ENCODE data around the gene PKP3.

PKP3 gene

GRCh38 chr11:363948-364761 is 29.9 kb upstream of the PKP3 start:
- Histone ChIP-seq H3K27me3 (ENCODE audit: insufficient read depth, low read length, poor library complexity) (no peaks in the 10 kb centered on the region), H3K4me2 (ENCODE audit: insufficient read depth, low read length) (no peak overlapping the region), H3K4me1 (ENCODE audit: insufficient read depth, low read length) (no peaks in the 10 kb centered on the region), H3K27ac (ENCODE audit: low read length) (no peak overlapping the region), H2AFZ (ENCODE audit: low read depth, low read length) (no peak overlapping the region), H3K9ac (ENCODE audit: low read depth, low read length) (no peak overlapping the region), H3K4me3 (ENCODE audit: low read depth in 1 of 2, low read length in 2 of 2) (no peak overlapping the region), H3K36me3 (ENCODE audit: insufficient read depth, low read length) (no peaks in the 10 kb centered on the region), H4K20me1 (ENCODE audit: insufficient read depth, low read length) (no peaks in the 10 kb centered on the region), H3K79me2 (ENCODE audit: insufficient read depth, low read length) (no peaks in the 10 kb centered on the region), H3K9me3 (ENCODE audit: insufficient read depth, low read length, severe bottlenecking) (no peaks in the 10 kb centered on the region)
- DNase-seq (peak; percentile 35), ATAC-seq (ENCODE audit: insufficient read depth, low read depth) (peak; percentile 59)
- TF ChIP-seq CTCF (IDR thresholded peaks at IDR 0.05; ENCODE audit: borderline replicate concordance, extremely low read depth, low read length, poor library complexity, severe bottlenecking): peak; percentile 58
- TF ChIP-seq EZH2 (IDR thresholded peaks at IDR 0.05; ENCODE audit: borderline replicate concordance, low read depth, low read length, severe bottlenecking): no peak

- no peak for ATAC-seq (ENCODE audit: insufficient read depth, low read depth)
- no peak overlapping the region for H2AFZ ChIP-seq (ENCODE audit: low read depth, low read length)
- DNase-seq: no peak
These were observed 28.9 kb upstream of the PKP3 start for GRCh38 chr11:364991-365725.

GRCh38 chr11:365831-366230 is 28.2 kb upstream of the PKP3 start:
- H2AFZ ChIP-seq (ENCODE audit: low read depth, low read length): no peak overlapping the region
- no peaks in the 10 kb centered on the region for H3K27me3 ChIP-seq (ENCODE audit: insufficient read depth, low read length, poor library complexity)
- H4K20me1 ChIP-seq (ENCODE audit: insufficient read depth, low read length): no peaks in the 10 kb centered on the region
- no peaks in the 10 kb centered on the region for H3K36me3 ChIP-seq (ENCODE audit: insufficient read depth, low read length)
- no peaks in the 10 kb centered on the region for H3K79me2 ChIP-seq (ENCODE audit: insufficient read depth, low read length)
- no peak for TF ChIP-seq CTCF (IDR thresholded peaks at IDR 0.05; ENCODE audit: borderline replicate concordance, extremely low read depth, low read length, poor library complexity, severe bottlenecking)
- TF ChIP-seq EZH2 (IDR thresholded peaks at IDR 0.05; ENCODE audit: borderline replicate concordance, low read depth, low read length, severe bottlenecking): no peak
- H3K9me3 ChIP-seq (ENCODE audit: insufficient read depth, low read length, severe bottlenecking): no peaks in the 10 kb centered on the region
- no peak overlapping the region for H3K4me3 ChIP-seq (ENCODE audit: low read depth in 1 of 2, low read length in 2 of 2)
- DNase-seq (no peak), ATAC-seq (ENCODE audit: insufficient read depth, low read depth) (no peak)
- H3K27ac ChIP-seq (ENCODE audit: low read length): no peak overlapping the region
- H3K4me2 ChIP-seq (ENCODE audit: insufficient read depth, low read length): no peak overlapping the region
- H3K4me1 ChIP-seq (ENCODE audit: insufficient read depth, low read length): no peaks in the 10 kb centered on the region
- no peak overlapping the region for H3K9ac ChIP-seq (ENCODE audit: low read depth, low read length)

More at GRCh38 chr11:364991-365725, 28.9 kb upstream of the PKP3 start:
- TF ChIP-seq EZH2 (IDR thresholded peaks at IDR 0.05; ENCODE audit: borderline replicate concordance, low read depth, low read length, severe bottlenecking) (no peak), CTCF (IDR thresholded peaks at IDR 0.05; ENCODE audit: borderline replicate concordance, extremely low read depth, low read length, poor library complexity, severe bottlenecking) (no peak)
- no peaks in the 10 kb centered on the region for H3K4me1 ChIP-seq (ENCODE audit: insufficient read depth, low read length)
- no peak overlapping the region for H3K4me2 ChIP-seq (ENCODE audit: insufficient read depth, low read length)
- no peaks in the 10 kb centered on the region for H3K9me3 ChIP-seq (ENCODE audit: insufficient read depth, low read length, severe bottlenecking)
- no peak overlapping the region for H3K4me3 ChIP-seq (ENCODE audit: low read depth in 1 of 2, low read length in 2 of 2)
- no peak overlapping the region for H3K27ac ChIP-seq (ENCODE audit: low read length)
- no peaks in the 10 kb centered on the region for H3K36me3 ChIP-seq (ENCODE audit: insufficient read depth, low read length)
- H3K27me3 ChIP-seq (ENCODE audit: insufficient read depth, low read length, poor library complexity): no peaks in the 10 kb centered on the region
- no peaks in the 10 kb centered on the region for H3K79me2 ChIP-seq (ENCODE audit: insufficient read depth, low read length)
- no peaks in the 10 kb centered on the region for H4K20me1 ChIP-seq (ENCODE audit: insufficient read depth, low read length)
- no peak overlapping the region for H3K9ac ChIP-seq (ENCODE audit: low read depth, low read length)

Data from DND-41 (cell line).